ENCODE results near the gene STK32B.

STK32B gene

GRCh38 chr4:5118994-5119835 is 67.9 kb downstream of the STK32B start:
- no peak for TF ChIP-seq CTCF (conservative IDR thresholded peaks at IDR 0.05; ENCODE audit: low read depth, low read length)
- H3K4me3 ChIP-seq (ENCODE audit: low read length), result no peak overlapping the region
- DNase-seq (ENCODE audit: low read depth), result no peak

GRCh38 chr4:5120067-5120466 is 68.8 kb downstream of the STK32B start:
- DNase-seq (ENCODE audit: low read depth), result no peak
- TF ChIP-seq CTCF (conservative IDR thresholded peaks at IDR 0.05; ENCODE audit: low read depth, low read length), result no peak
- H3K4me3 ChIP-seq (ENCODE audit: low read length), result no peak overlapping the region

GRCh38 chr4:5120468-5120867 is 69.2 kb downstream of the STK32B start:
- no peak for TF ChIP-seq CTCF (conservative IDR thresholded peaks at IDR 0.05; ENCODE audit: low read depth, low read length)
- H3K4me3 ChIP-seq (ENCODE audit: low read length), result no peak overlapping the region
- DNase-seq (ENCODE audit: low read depth), result no peak

- no peak for TF ChIP-seq CTCF (conservative IDR thresholded peaks at IDR 0.05; ENCODE audit: low read depth, low read length)
- DNase-seq (ENCODE audit: low read depth), result no peak
These were observed 70.8 kb downstream of the STK32B start for GRCh38 chr4:5122114-5122513.

GRCh38 chr4:5124876-5125275 is 73.6 kb downstream of the STK32B start:
- H3K4me3 ChIP-seq (ENCODE audit: low read length), result no peak overlapping the region
- no peak for DNase-seq (ENCODE audit: low read depth)
- TF ChIP-seq CTCF (conservative IDR thresholded peaks at IDR 0.05; ENCODE audit: low read depth, low read length), result peak; percentile 3

More at GRCh38 chr4:5122114-5122513, 70.8 kb downstream of the STK32B start:
- no peak overlapping the region for H3K4me3 ChIP-seq (ENCODE audit: low read length)

GRCh38 chr4:5125321-5125720 is 74.0 kb downstream of the STK32B start:
- H3K4me3 ChIP-seq (ENCODE audit: low read length), result no peak overlapping the region
- no peak for TF ChIP-seq CTCF (conservative IDR thresholded peaks at IDR 0.05; ENCODE audit: low read depth, low read length)
- DNase-seq (ENCODE audit: low read depth), result no peak

- DNase-seq (ENCODE audit: low read depth), result no peak
- no peak for TF ChIP-seq CTCF (conservative IDR thresholded peaks at IDR 0.05; ENCODE audit: low read depth, low read length)
- H3K4me3 ChIP-seq (ENCODE audit: low read length), result no peak overlapping the region
These were observed 75.0 kb downstream of the STK32B start for GRCh38 chr4:5126231-5126630.
